GM19238 (cell line): ENCODE measurements around the gene MYL10.
"Not testable (repeated sequence)": the region's sequence is repeated elsewhere in the genome, so short reads cannot be mapped to it uniquely, and the experiment has no call there.

ENCODE experiments used
- DNase-seq: peaks from one replicate; pipeline ENCODE4 v3.0.0; 2011; ENCODE audit warnings: low spot score; ENCODE audit not compliant: insufficient read length

The MYL10 gene

GRCh38 chr7:101651112-101651511, 22.0 kb upstream of the MYL10 start:
- DNase-seq: no peak

- DNase-seq: no peak
Observed at GRCh38 chr7:101650579-101651081, 21.5 kb upstream of the MYL10 start.

GRCh38 chr7:101647876-101648275, 18.8 kb upstream of the MYL10 start:
- not testable (repeated sequence) for DNase-seq

GRCh38 chr7:101645951-101646350, 16.9 kb upstream of the MYL10 start:
- no peak for DNase-seq

- DNase-seq: no peak
Observed at GRCh38 chr7:101644879-101645278, 15.8 kb upstream of the MYL10 start.

GRCh38 chr7:101639127-101639526, 10.0 kb upstream of the MYL10 start:
- not testable (repeated sequence) for DNase-seq

GRCh38 chr7:101636822-101637623, 7.9 kb upstream of the MYL10 start:
- DNase-seq: no peak

GRCh38 chr7:101635484-101635883, 6.4 kb upstream of the MYL10 start:
- no peak for DNase-seq

- no peak for DNase-seq
Observed at GRCh38 chr7:101634196-101634717, 5.2 kb upstream of the MYL10 start.

GRCh38 chr7:101633511-101633910, 4.4 kb upstream of the MYL10 start:
- no peak for DNase-seq

GRCh38 chr7:101632641-101633040, 3.5 kb upstream of the MYL10 start:
- no peak for DNase-seq

- DNase-seq: no peak
Observed at GRCh38 chr7:101631224-101631714, 2.2 kb upstream of the MYL10 start.

GRCh38 chr7:101630591-101630990, 1.5 kb upstream of the MYL10 start:
- no peak for DNase-seq

GRCh38 chr7:101628522-101628921, 574 bp downstream of the MYL10 start:
- no peak for DNase-seq

GRCh38 chr7:101626758-101627157, 2.3 kb downstream of the MYL10 start:
- no peak for DNase-seq

- no peak for DNase-seq
Observed at GRCh38 chr7:101626069-101626671, 2.9 kb downstream of the MYL10 start.

GRCh38 chr7:101625031-101625791, 3.9 kb downstream of the MYL10 start:
- DNase-seq: no peak

GRCh38 chr7:101624246-101625001, 4.7 kb downstream of the MYL10 start:
- no peak for DNase-seq

GRCh38 chr7:101622609-101623173, 6.4 kb downstream of the MYL10 start:
- no peak for DNase-seq

GRCh38 chr7:101620991-101621390, 8.1 kb downstream of the MYL10 start:
- no peak for DNase-seq

- no peak for DNase-seq
Observed at GRCh38 chr7:101620395-101620794, 8.7 kb downstream of the MYL10 start.
